Stimulated activated CD4-positive, alpha-beta T cell treated with anti-CD3 and anti-CD28 coated beads, Interleukin-2, amount 100 ng/mL, for 24 hours (primary cell): ENCODE results near the gene EXOSC1.
A peak's percentile ranks its signal among the peaks of the same experiment; 100 is the strongest.
"Not testable (repeated sequence)": the region's sequence is repeated elsewhere in the genome, so short reads cannot be mapped to it uniquely, and the experiment has no call there.

ENCODE experiments used
- DNase-seq, 2 donors: peaks; one replicate each; pipeline ENCODE4 v3.0.0-alpha.2; 2020

EXOSC1 gene

DNA sequence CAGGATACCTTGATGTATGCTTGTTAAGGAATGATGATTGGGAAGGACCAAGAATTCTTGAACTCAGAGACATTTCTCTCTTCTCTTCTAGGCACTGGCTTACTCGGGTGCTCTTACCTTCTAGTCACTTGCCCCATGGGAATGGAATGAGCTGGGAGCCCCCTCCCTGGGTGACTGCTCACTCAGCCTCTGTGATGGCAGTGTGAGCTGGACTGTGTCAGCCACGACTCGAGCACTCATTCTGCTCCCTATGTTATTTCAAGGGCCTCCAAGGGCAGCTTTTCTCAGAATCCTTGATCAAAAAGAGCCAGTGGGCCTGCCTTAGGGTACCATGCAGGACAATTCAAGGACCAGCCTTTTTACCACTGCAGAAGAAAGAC, 10.9 kb upstream of the EXOSC1 start:
- DNase-seq, result no peak

DNA sequence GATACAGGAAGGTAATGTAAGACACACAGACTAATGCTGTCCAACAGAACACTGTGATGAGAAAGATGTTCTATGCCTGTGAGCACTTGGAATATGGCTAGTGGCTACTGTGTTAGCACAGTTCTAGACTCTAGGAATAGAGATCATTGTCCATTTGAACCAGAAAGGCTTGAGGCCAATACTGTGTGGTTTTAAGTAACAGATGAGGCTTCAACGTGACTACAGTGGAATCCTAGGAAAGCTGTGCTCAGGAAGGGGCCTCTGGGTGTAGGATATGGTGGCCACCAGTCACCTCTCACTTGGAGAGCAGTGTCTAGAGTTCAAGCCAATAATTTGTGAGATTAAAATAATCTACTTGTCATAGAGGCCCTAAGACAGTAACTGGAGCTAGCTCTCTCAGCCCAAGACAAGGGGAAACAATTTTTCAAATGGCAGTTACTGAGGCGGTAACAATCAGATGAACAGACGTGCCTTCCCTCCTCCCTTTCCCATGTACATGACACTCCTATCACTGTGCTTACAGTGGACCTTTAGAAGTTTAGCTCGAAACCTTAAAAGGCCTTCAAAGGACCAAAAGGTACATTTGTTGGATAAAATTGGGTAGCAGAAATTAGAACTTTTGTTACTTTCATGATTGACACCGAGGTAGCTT, 10.4 kb upstream of the EXOSC1 start:
- no peak for DNase-seq

GRCh38 chr10:97454330-97455036, 8.7 kb upstream of the EXOSC1 start:
- peak in 1 of 2 donors; percentile 40 for DNase-seq

DNA sequence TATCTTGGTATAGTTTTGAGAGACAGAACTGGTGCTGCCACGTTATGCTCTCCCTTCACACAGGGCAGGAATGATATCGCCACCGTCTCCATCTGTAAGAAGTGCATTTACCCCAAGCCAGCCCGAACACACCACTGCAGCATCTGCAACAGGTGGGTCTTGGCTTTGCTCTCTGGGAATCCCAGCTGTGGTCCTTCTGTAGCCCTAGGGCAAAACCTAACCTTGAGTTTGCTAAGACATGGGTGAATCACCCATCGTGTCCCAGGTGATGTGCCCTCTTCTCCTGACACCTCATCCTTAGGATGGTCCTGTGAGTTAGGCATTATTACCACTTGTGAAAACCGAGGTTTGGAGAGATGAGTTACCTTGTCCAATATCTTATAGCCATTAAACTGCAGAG, 6.5 kb upstream of the EXOSC1 start:
- no peak for DNase-seq

- no peak for DNase-seq
Measured at GRCh38 chr10:97451605-97452004, 5.8 kb upstream of the EXOSC1 start.

GRCh38 chr10:97450828-97451227, 5.0 kb upstream of the EXOSC1 start:
- DNase-seq, result no peak

DNA sequence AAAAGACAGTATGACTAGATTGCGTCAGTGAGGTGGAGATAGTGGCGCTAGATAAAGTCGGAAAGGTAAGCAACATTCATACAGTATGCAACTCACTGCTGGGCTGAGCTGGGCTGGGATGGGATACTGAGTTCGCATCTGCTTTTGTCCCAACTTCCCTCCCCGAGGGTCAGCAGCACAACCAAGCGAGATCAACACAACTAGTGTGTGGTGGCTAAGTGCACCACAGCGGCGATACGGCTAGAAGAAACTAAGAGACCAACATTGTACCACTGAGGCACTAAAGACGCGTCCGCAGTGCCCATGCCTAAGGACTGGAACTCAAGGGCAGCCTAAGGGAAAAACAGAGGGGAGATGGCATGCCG, 467 bp downstream of the EXOSC1 start:
- no peak for DNase-seq

DNA sequence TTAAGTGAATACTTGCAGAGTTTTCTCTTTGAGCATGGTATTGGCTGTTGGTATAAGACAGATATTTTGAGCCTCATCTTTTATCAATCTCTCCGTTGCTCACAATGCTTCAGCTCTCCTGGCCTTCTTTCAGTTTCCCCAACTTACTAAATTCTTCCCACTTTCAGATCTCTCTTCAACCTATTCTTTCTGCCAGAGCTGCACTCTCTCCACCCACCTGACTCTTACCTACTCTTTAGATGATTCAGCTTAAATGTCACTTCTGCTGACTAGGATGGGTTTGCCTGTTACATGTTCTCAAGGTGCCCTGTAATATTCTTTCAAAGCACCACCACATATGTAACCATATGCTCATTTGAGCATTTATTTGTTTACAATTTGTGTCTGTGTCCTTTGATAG, 1.6 kb downstream of the EXOSC1 start:
- no peak for DNase-seq

GRCh38 chr10:97442277-97442676, 3.5 kb downstream of the EXOSC1 start:
- DNase-seq, result no peak

DNA sequence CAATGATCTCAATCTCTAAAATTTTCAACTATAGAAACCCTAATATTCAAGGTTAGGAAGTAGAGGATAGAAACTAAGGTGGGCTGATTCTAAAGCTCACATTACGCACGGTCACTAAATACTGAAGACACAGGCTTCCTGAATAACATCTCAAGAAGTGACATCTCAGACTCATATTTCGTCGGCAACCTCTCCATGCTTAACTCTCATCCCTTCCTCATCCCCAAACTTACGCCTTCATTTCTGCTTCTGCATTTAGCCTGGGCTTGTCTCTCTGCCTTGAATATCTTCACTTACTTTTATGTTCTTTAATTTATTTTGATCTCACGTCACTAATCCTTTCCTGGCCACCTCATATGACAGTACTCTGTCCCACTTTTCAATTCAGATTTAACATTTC, 10.6 kb downstream of the EXOSC1 start:
- DNase-seq, result no peak

DNA sequence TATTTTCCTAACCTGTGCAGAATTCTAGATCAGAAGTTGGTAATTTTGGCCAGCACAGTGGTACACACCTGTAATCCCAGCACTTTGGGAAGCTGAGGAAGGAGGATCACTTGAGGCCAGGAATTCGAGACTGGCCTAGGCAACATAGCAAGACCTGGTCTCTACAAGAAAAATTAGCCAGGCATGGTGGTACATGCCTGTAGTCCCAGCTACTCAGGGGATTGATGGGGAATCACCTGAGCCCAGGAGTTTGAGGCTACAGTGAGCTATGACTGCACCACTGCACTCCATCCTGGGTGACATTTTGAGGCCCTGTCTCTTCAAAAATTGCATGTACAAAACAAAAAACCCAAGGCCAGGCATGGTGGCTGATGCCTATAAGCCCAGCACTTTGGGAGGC, 11.2 kb downstream of the EXOSC1 start:
- DNase-seq, result no peak

DNA sequence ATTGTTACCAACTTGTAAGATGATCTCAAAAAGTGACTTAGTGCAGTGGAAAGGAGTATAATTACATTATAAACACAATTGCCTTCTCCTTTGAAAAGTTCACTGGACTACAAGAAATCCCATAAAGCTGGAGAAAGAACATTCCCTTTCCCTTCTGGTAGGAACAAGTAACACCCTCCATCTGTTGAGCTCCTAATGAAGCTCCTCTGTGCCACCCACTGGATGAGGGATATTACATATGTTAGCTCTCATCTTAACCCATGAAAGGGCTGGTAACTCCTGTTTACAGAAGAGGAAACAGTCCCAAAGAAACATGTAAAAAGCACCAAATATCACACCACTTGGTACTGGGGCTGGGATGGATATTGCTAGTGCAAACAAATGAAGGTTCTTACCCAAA, 11.8 kb downstream of the EXOSC1 start:
- DNase-seq, result no peak

DNA sequence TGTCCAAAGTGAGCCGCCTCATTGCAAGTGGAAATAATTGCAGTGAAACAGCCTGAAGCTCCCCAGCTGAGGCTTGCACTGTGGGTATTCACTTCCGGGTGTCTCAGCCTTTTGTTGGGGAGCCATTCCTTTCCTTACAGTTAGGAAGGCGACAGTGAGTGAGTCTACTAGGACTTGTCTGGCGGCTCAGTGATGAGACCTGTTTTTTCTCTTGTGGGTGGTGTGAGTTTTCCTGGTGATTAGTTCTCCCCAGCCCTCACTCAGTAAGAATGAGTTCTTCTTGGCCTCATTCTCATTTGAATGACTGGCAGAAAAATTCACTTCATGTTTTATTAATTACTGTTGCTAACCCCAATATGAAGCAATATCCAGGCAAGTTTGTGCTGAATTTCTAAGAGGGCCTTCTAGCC, 17.2 kb downstream of the EXOSC1 start:
- peak in 1 of 2 donors; percentile 46 for DNase-seq

DNA sequence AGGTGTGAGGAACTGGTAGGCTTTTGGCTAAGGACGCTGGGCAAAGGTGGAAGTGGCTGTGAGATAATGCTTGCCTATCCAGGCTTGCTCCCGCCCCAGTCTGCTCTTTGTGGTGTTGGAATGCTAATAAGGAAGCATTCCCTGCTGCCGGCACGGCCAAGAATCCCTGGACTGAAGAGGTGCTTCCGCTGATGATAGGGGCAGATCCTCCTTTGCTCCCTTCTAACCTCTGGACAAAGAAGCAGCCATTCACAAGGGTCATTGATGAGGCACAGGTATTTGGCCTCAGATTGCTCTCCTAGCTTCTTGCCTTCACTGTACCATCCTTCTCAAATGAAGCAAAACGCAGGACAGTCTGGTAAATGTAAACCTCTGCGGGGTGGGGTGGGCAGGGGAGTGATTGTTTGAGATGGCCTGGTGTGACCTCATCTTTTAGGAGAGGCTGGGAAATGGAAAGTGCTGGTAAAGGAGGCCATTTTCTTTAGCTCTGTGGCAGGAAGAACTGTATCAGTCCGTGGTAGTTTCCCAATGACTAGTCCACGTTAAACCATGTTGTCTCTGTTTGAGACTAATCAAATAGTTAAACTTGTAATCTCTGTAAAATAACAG, 18.1 kb downstream of the EXOSC1 start:
- DNase-seq, result peak in 1 of 2 donors; percentile 49

DNA sequence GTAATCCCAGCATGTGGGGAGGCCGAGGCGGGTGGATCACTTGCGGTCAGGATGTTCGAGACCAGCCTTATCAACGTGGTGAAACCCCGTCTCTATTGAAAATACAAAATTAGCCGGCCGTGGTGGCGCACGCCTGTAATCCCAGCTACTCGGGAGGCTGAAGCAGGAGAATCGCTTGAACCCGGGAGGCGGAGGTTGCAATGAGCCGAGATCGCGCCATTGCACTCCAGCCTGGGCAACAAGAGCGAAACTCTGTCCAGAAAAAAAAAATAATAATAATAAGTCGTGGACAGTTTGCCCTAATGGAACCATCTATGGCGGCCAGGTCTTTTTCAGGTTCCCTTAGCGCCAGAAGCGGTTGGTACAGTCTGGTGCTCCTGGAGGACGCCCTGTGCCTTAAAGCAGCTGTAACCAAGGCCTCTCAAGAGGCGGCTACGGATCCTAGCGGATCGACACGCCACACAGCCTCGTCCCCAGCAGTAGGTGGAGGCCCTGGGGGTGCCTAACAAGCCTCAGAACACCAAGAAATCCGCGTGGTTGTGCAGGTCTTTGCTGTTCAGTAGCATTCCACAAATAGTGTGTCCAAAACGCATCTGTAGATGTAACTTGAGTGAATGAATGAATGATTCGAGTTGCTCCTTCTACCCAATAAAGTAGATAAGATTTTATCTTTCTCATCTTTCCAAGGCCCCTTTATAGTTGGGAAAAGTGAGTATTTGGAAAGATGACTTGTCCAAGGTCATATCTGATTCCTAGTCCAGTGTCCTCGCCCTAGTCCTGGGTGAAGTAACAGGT, 18.8 kb downstream of the EXOSC1 start:
- no peak for DNase-seq

DNA sequence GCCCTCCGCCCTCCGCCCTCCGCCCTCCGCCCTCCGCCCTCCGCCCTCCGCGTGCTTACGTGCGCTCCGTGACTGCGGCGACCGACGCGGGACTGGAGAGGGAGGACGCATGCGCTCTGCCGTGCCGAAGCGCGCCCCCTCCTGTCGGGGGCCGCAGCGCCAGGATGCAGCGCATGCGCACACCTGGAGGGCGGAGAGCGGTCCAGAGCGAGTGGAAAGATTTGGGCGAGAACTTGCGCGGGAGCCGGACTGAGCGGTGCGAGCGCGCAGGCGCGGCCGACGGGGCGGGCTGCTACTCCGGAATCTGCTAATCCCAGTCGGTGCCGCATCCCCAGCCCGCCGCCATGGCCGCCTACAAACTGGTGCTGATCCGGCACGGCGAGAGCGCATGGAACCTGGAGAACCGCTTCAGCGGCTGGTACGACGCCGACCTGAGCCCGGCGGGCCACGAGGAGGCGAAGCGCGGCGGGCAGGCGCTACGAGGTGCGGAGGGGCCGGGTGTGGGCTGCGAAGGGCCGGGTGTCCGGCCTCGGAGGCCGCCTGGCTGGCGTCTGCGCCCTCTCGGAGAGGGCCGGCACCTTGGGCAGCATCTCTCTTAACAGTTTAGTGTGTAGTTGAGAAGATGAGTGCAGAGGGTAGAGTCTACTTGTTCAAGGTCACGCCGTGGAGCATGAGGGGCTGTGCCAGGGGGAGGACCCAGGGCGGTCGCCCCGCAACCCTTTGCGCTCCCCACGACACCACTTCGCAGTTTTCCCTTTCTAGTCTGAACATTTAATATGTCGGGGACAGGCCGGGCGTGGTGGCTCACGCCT, 19.6 kb downstream of the EXOSC1 start, which contains the start of gene PGAM1:
Gene PGAM1, plus strand, starts transcription at position 228 of the 812 bp plus-strand sequence. Its CDS starts 117 bp downstream, at position 345.
- peak; percentile 94 for DNase-seq

DNA sequence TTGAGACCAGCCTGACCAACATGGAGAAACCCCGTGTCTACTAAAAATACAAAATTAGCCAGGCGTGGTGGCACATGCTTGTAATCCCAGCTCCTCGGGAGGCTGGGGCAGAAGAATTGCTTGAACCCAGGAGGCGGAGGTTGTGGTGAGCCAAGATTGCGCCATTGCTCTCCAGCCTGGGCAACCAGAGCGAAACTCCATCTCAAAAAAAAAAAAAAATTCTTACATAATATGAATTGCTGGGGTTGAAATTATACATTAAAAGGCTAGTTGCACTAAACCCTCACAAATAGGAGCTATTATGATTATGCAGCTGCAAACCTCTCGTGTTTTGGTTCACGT, 22.1 kb downstream of the EXOSC1 start:
- DNase-seq, result not testable (repeated sequence)

DNA sequence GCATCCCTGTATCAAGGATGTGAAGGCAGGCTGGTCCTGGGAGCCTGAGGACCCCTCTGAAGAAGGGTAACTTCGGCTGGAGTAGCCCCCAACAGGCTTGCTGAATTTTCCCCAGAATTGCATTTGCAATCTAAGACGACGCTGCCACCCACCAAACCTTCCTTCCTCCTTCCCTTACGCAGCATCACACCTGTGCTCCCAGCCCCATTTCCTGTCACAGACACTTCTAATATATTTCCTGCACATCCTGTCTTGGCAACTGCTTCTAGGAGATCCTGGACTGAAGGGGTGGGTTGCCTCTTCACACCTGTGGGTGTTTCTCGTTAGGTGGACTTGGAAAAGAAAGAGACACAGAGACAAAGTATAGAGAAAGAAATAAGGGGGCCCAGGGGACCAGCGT, 29.2 kb downstream of the EXOSC1 start:
- DNase-seq, result no peak

DNA sequence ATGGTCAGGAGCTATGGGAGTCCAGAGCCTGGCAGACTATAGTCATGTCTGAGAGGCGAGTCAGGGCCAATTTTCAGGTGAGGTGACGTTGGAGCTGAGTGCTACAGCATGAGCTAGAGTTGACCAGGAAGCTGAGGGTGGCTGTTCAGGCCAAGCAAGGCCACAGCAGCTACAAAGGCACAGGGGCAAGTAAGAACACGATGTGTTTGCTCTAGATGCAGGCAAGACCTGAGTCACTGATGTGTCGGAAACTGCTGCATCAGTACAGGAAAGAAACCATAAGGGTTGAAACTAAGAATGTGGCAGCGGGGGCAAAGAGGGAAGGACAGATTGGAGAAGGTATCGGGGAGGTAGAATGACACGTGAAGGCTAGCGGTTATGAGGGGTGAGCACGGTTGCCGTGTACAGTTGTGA, 32.9 kb downstream of the EXOSC1 start:
- peak; percentile 69 to 76 for DNase-seq

GRCh38 chr10:97411406-97411805, 34.4 kb downstream of the EXOSC1 start:
- DNase-seq, result no peak

GRCh38 chr10:97408496-97408992, 37.3 kb downstream of the EXOSC1 start:
- no peak for DNase-seq

GRCh38 chr10:97407952-97408248, 37.9 kb downstream of the EXOSC1 start:
- no peak for DNase-seq
